GM12878 (cell line): ENCODE measurements around the gene PMAIP1. TPM values are rescaled to one million over a fixed set of nuclear protein-coding genes. Genes with fewer than 3 reads are reported as not detected.
A peak's percentile ranks its signal among the peaks of the same experiment; 100 is the strongest.

Experiments used
- ATF7 ChIP-seq: fragments of 450-650 bp; IDR thresholded peaks from 2 replicates; pipeline ENCODE4 v1.6.1; 2016; ENCODE audit warnings: low read depth, mild to moderate bottlenecking
- EZH2 ChIP-seq: IDR thresholded peaks from 2 replicates; pipeline ENCODE4 v1.6.1; 2012; ENCODE audit warnings: low read depth, mild to moderate bottlenecking, control low read depth, inconsistent platforms, low read length, borderline replicate concordance; ENCODE audit not compliant: control insufficient read depth
- FOXM1 ChIP-seq: IDR thresholded peaks from 2 replicates; pipeline ENCODE4 v1.6.1; 2012; ENCODE audit warnings: low read depth, mild to moderate bottlenecking, inconsistent platforms, low read length, moderate library complexity
- HCFC1 ChIP-seq: fragments of 150-350 bp; IDR thresholded peaks from 2 replicates; pipeline ENCODE4 v1.6.1; 2014; ENCODE audit warnings: low read length
- HDAC6 ChIP-seq: fragments of 200-600 bp; sonication (generic); IDR thresholded peaks from one replicate; pipeline ENCODE4 v1.8.0; 2017; ENCODE audit warnings: antibody characterized with exemption; ENCODE audit not compliant: unreplicated experiment
- IRF3 ChIP-seq: fragments of 450-650 bp; IDR thresholded peaks from 2 replicates; pipeline ENCODE4 v1.6.1; 2014; ENCODE audit warnings: mild to moderate bottlenecking
- KLF5 ChIP-seq: fragments of 450-650 bp; IDR thresholded peaks from 2 replicates; pipeline ENCODE4 v1.6.1; 2014; ENCODE audit warnings: mild to moderate bottlenecking; ENCODE audit not compliant: partially characterized antibody
- LARP7 ChIP-seq: fragments of 450-650 bp; IDR thresholded peaks from 2 replicates; pipeline ENCODE4 v1.6.1; 2017; ENCODE audit warnings: mild to moderate bottlenecking
- MTA3 ChIP-seq: IDR thresholded peaks from 2 replicates; pipeline ENCODE4 v1.6.1; 2012; ENCODE audit warnings: low read length, inconsistent platforms, borderline replicate concordance
- NKRF ChIP-seq: fragments of 450-650 bp; conservative IDR thresholded peaks from 2 replicates; pipeline ENCODE4 v1.6.1; 2017; ENCODE audit warnings: mild to moderate bottlenecking, moderate library complexity
- NR2C1 ChIP-seq: fragments of 450-650 bp; IDR thresholded peaks from 2 replicates; pipeline ENCODE4 v1.6.1; 2017; ENCODE audit warnings: antibody characterized with exemption, mild to moderate bottlenecking, moderate library complexity
- YBX1 ChIP-seq: fragments of 450-650 bp; IDR thresholded peaks from 2 replicates; pipeline ENCODE4 v1.6.1; 2016; ENCODE audit warnings: antibody characterized with exemption
- ZNF622 ChIP-seq: fragments of 450-650 bp; IDR thresholded peaks from 2 replicates; pipeline ENCODE4 v1.6.1; 2017; ENCODE audit warnings: mild to moderate bottlenecking, inconsistent platforms
- ZSCAN29 ChIP-seq: fragments of 450-650 bp; IDR thresholded peaks from 2 replicates; pipeline ENCODE4 v1.6.1; 2017; ENCODE audit warnings: mild to moderate bottlenecking, moderate library complexity
- polyA plus RNA-seq, 11 experiments: library from polyadenylated mRNA; depleted of rRNA in 4 of 11; unstranded in 6 of 11; stranded (reverse) in 5 of 11; fragments of >200 nt; fragmentation: Nextera tagmentation in 4 of 11; fragmentation: Illumina TruSeq in 1 of 11; extraction: Ambion mirVana in 4 of 11; extraction: Trizol in 1 of 11; gene quantifications; 1 replicate in 1 of 11; 2 replicates in 10 of 11; pipeline versions ENCODE4 v1.2.1 to v1.2.3, GENCODE V29; 2011 to 2016; ENCODE audit warnings: inconsistent platforms in 2 of 11, missing spikeins in 2 of 11, low read depth in 1 of 11
- total RNA-seq, 4 experiments: library from RNA; depleted of rRNA in 3 of 4; stranded (reverse); fragments of >200 nt in 3 of 4; fragmentation: Illumina TruSeq in 1 of 4; extraction: Trizol in 1 of 4; gene quantifications; 2 replicates each; pipeline versions ENCODE4 v1.2.1 to v1.2.3, GENCODE V29; 2013 to 2021
- TF ChIP-seq, protein P1 (sequence below): fragments of 450-650 bp; IDR thresholded peaks from 2 replicates; pipeline ENCODE4 v1.6.1; 2017; ENCODE audit warnings: mild to moderate bottlenecking
- TF ChIP-seq, protein P2 (sequence below): IDR thresholded peaks from 2 replicates; pipeline ENCODE4 v1.6.1; 2011; ENCODE audit warnings: borderline replicate concordance, low read depth, mild to moderate bottlenecking, moderate library complexity, mixed read lengths, low read length; ENCODE audit not compliant: insufficient read depth; ENCODE audit errors: extremely low read length
- TF ChIP-seq, protein P3 (sequence below): fragments of 450-650 bp; formaldehyde crosslinking; IDR thresholded peaks from 2 replicates; pipeline ENCODE4 v1.5.0; 2022; ENCODE audit warnings: mild to moderate bottlenecking, missing genetic modification characterization

Gene PMAIP1
- total and polyA plus RNA-seq, 10 of the 15 experiments (the other 5 are each of a cell fraction or from before 2014, with no cell fraction given) = 74.0 to 219 (median 112) TPM

DNA sequence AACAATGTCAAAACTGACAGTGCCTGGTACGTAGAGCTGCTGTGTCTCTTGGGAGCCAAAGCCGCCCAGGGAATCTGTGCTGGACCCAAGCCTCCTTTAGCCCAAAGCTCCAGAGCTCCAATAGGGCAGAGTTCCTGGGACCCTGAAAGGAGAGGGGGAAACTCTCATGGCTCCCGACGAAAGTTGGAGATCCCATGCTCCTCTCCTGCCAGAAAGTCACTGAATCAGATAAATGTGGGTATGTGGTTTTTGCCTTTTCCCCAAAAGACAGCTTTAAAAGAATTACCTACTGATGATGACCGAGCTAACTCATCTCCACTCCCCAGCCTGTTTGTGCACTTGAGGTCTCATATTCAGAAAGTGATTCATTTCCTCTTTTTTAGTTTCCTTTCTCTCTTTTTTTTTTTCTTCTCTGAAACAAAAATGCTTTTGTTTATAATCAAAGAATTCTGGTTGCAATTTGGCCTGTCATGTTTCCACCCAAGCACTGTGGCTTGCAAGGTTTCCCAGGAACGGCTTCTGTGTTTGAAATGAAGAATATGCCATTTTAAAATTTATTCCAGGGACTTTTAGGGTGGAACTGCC, 14.1 kb upstream of the PMAIP1 start (continued):
- TF ChIP-seq HCFC1 = no peak
- peak; percentile 92 for TF ChIP-seq ATF7
- TF ChIP-seq FOXM1 = peak; percentile 90; the same call in 1 of the 2 replicates
- TF ChIP-seq ZNF622 = no peak
- no peak for TF ChIP-seq LARP7
- no peak for TF ChIP-seq HDAC6
- no peak for TF ChIP-seq YBX1
- TF ChIP-seq KLF5 = no peak
- no peak; the same call in 1 of the 2 replicates for TF ChIP-seq IRF3
- no peak for TF ChIP-seq NKRF
- no peak for TF ChIP-seq EZH2
- TF ChIP-seq, protein P1, sequence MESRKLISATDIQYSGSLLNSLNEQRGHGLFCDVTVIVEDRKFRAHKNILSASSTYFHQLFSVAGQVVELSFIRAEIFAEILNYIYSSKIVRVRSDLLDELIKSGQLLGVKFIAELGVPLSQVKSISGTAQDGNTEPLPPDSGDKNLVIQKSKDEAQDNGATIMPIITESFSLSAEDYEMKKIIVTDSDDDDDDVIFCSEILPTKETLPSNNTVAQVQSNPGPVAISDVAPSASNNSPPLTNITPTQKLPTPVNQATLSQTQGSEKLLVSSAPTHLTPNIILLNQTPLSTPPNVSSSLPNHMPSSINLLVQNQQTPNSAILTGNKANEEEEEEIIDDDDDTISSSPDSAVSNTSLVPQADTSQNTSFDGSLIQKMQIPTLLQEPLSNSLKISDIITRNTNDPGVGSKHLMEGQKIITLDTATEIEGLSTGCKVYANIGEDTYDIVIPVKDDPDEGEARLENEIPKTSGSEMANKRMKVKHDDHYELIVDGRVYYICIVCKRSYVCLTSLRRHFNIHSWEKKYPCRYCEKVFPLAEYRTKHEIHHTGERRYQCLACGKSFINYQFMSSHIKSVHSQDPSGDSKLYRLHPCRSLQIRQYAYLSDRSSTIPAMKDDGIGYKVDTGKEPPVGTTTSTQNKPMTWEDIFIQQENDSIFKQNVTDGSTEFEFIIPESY = no peak
- TF ChIP-seq ZSCAN29 = no peak
- TF ChIP-seq NR2C1 = no peak
- peak; percentile 59; the same call in 1 of the 2 replicates for TF ChIP-seq MTA3
- TF ChIP-seq, protein P2, sequence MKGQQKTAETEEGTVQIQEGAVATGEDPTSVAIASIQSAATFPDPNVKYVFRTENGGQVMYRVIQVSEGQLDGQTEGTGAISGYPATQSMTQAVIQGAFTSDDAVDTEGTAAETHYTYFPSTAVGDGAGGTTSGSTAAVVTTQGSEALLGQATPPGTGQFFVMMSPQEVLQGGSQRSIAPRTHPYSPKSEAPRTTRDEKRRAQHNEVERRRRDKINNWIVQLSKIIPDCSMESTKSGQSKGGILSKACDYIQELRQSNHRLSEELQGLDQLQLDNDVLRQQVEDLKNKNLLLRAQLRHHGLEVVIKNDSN = no peak
- TF ChIP-seq, protein P3, sequence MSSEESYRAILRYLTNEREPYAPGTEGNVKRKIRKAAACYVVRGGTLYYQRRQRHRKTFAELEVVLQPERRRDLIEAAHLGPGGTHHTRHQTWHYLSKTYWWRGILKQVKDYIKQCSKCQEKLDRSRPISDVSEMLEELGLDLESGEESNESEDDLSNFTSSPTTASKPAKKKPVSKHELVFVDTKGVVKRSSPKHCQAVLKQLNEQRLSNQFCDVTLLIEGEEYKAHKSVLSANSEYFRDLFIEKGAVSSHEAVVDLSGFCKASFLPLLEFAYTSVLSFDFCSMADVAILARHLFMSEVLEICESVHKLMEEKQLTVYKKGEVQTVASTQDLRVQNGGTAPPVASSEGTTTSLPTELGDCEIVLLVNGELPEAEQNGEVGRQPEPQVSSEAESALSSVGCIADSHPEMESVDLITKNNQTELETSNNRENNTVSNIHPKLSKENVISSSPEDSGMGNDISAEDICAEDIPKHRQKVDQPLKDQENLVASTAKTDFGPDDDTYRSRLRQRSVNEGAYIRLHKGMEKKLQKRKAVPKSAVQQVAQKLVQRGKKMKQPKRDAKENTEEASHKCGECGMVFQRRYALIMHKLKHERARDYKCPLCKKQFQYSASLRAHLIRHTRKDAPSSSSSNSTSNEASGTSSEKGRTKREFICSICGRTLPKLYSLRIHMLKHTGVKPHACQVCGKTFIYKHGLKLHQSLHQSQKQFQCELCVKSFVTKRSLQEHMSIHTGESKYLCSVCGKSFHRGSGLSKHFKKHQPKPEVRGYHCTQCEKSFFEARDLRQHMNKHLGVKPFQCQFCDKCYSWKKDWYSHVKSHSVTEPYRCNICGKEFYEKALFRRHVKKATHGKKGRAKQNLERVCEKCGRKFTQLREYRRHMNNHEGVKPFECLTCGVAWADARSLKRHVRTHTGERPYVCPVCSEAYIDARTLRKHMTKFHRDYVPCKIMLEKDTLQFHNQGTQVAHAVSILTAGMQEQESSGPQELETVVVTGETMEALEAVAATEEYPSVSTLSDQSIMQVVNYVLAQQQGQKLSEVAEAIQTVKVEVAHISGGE (CRISPR knock-in tag) = no peak
